ENCODE data around the gene VCP.

GRCh38 chr9:35085078-35085477, 12.7 kb upstream of the VCP start:
- no peak for TF ChIP-seq CTCF (IDR thresholded peaks at IDR 0.05)
- no peak for TF ChIP-seq EZH2 (IDR thresholded peaks at IDR 0.05)
- TF ChIP-seq EZH2phosphoT487 (IDR thresholded peaks at IDR 0.05) = no peak

All from neural progenitor cell (in vitro differentiated cells).